Body of pancreas (tissue), 4 donors: ENCODE results near the gene MPP3. TPM values are rescaled to one million over a fixed set of nuclear protein-coding genes. Genes with fewer than 3 reads are reported as not detected.
"Not testable (repeated sequence)": the region's sequence is repeated elsewhere in the genome, so short reads cannot be mapped to it uniquely, and the experiment has no call there.

Experiments
- ATAC-seq: fragments of 150-250 bp; one replicate; pipeline ENCODE4 v1.9.1; 2016
- DNase-seq, 4 donors: peaks; one replicate each; pipeline ENCODE4 v3.0.0-alpha.2; 2019
- H3K27ac ChIP-seq, 4 donors: fragments of 200-600 bp; sonication (generic); 1 replicate in 3 of 4; 2 replicates in 1 of 4; pipeline versions ENCODE4 v1.5.1 to v1.6.1; 2016 to 2019; ENCODE audit warnings: mild to moderate bottlenecking in 1 of 4, mixed read lengths in 1 of 4, moderate library complexity in 1 of 4
- H3K27me3 ChIP-seq, 2 donors: fragments of 200-600 bp; sonication (generic); one replicate each; pipeline ENCODE4 v1.6.0; 2016; ENCODE audit warnings: mild to moderate bottlenecking in 1 of 2
- H3K36me3 ChIP-seq, 2 donors: fragments of 200-600 bp; sonication (generic); replicated peaks in 1 of 2; 2 replicates each; pipeline ENCODE4 v1.5.1; 2016; ENCODE audit warnings: low read depth in 2 of 2; ENCODE audit not compliant: insufficient read depth in 1 of 2
- H3K4me1 ChIP-seq: fragments of 200-600 bp; sonication (generic); one replicate; pipeline ENCODE4 v1.6.0; 2016
- H3K4me3 ChIP-seq, 2 donors: fragments of 200-600 bp; sonication (generic); 1 replicate in 1 of 2; 2 replicates in 1 of 2; pipeline ENCODE4 v1.5.1; 2016 to 2019
- H3K9me3 ChIP-seq, 3 donors: fragments of 200-600 bp; sonication (generic); 1 replicate in 2 of 3; 2 replicates in 1 of 3; pipeline ENCODE4 v1.5.1; 2016
- POLR2A ChIP-seq, 3 donors: fragments of 450-650 bp; IDR thresholded peaks; one replicate each; pipeline ENCODE4 v1.6.1; 2016; ENCODE audit warnings: antibody characterized with exemption in 3 of 3, mild to moderate bottlenecking in 2 of 3
- WGBS, 2 donors: methylation state at CpG; one replicate each; pipeline ENCODE4 v1.1.5; 2017; 5-methylcytosine and 5-hydroxymethylcytosine counted together
- intact Hi-C: fragments of 100-400 bp; cut with DNase I; formaldehyde crosslinking; loops from one replicate; pipeline ENCODE4 v1.15.1; 2023
- total RNA-seq, 2 donors: library from RNA; depleted of rRNA; stranded (reverse); fragments of >200 nt; gene quantifications; one replicate each; pipeline ENCODE4 v1.1.0, GENCODE V29; 2016
- TF ChIP-seq, protein P1 (sequence below), 7 experiments: fragments of 450-650 bp in 4 of 7; fragments of 200-600 bp in 3 of 7; sonication (generic) in 3 of 7; IDR thresholded peaks; one replicate each; pipeline ENCODE4 v1.5.1; 2016 to 2019; ENCODE audit warnings: antibody characterized with exemption in 7 of 7

Gene MPP3
- total RNA-seq, 2 donors from 2014 or later, result 20.2 to 22.4 TPM

DNA sequence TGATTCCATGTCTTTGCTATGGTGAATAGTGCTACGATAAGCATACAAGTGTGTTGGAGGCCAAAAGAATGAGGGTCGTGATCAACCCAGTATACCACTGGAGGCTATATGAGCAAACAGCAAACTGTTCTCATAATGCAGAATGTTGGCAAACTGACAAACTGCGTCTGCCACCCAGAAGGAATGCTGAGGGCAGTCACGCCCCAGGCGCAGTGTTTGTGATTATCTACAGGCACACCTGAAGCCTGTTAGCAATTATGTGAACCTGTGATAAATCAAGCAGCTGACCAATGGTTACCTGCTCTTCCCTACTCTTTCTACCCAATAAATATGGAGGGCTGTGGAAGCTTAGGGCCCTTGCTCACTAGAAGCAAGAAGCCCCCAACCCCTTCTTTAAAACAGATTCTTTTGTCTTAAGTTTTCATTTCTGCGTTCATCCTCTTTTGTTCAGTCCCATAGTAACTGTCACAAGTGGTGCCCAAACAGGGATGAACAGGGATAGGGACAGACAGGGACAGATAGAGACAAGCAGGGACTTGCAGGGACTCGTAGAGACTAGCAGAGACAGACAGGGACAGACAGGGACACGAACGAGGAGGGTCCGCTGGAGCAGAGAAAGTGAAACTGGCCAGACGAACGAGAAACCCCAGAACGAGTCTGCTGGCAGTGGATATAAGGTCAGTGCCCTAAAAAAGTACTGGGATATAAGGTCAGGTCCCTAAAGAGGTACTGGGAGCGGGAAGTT lies 39.2 kb upstream of the MPP3 start:
- peak in 2 of 4 donors; percentile 55 to 57 for DNase-seq
- Histone ChIP-seq H3K27ac (peak overlapping the region in 2 of 4 donors; percentile 15 to 27), H3K4me1 (no peaks in the 10 kb centered on the region), H3K9me3 (no peaks in the 10 kb centered on the region), H3K4me3 (no peak overlapping the region), H3K27me3 (no peaks in the 10 kb centered on the region), H3K36me3 (no peaks in the 10 kb centered on the region)
- TF ChIP-seq, protein P1, sequence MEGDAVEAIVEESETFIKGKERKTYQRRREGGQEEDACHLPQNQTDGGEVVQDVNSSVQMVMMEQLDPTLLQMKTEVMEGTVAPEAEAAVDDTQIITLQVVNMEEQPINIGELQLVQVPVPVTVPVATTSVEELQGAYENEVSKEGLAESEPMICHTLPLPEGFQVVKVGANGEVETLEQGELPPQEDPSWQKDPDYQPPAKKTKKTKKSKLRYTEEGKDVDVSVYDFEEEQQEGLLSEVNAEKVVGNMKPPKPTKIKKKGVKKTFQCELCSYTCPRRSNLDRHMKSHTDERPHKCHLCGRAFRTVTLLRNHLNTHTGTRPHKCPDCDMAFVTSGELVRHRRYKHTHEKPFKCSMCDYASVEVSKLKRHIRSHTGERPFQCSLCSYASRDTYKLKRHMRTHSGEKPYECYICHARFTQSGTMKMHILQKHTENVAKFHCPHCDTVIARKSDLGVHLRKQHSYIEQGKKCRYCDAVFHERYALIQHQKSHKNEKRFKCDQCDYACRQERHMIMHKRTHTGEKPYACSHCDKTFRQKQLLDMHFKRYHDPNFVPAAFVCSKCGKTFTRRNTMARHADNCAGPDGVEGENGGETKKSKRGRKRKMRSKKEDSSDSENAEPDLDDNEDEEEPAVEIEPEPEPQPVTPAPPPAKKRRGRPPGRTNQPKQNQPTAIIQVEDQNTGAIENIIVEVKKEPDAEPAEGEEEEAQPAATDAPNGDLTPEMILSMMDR (IDR thresholded peaks at IDR 0.05), result no peak
- TF ChIP-seq POLR2A (IDR thresholded peaks at IDR 0.05), result no peak
- ATAC-seq, result no peak
- intact Hi-C loops, result no loop called here
- 49 to 56% methylated on average over 14 of the region's 14 CpGs for WGBS, 2 donors

DNA sequence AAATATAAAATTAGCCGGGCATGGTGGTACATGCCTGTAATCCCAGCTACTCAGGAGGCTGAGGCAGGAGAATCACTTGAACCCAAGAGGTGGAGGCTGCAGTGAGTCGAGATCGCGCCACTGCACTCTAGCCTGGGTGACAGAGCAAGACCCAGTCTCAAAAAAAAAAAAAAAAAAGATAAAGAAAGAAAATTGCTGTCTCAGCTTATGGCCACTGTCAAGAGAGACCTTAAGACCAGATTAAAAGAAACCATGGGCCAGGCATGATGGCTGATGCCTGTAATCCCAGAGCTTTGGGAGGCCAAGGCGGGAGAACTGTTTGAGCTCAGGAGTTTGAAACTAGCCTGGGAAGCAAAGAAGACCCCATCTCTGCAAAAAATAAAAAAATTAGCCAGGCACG lies 36.1 kb upstream of the MPP3 start:
- H3K27ac ChIP-seq, H3K27me3 ChIP-seq, H3K4me1 ChIP-seq, H3K4me3 ChIP-seq, intact Hi-C loops, H3K36me3 ChIP-seq, ATAC-seq, H3K9me3 ChIP-seq, DNase-seq: not testable (repeated sequence)
- 74 to 75% methylated on average over 6 of the region's 6 CpGs for WGBS, 2 donors

DNA sequence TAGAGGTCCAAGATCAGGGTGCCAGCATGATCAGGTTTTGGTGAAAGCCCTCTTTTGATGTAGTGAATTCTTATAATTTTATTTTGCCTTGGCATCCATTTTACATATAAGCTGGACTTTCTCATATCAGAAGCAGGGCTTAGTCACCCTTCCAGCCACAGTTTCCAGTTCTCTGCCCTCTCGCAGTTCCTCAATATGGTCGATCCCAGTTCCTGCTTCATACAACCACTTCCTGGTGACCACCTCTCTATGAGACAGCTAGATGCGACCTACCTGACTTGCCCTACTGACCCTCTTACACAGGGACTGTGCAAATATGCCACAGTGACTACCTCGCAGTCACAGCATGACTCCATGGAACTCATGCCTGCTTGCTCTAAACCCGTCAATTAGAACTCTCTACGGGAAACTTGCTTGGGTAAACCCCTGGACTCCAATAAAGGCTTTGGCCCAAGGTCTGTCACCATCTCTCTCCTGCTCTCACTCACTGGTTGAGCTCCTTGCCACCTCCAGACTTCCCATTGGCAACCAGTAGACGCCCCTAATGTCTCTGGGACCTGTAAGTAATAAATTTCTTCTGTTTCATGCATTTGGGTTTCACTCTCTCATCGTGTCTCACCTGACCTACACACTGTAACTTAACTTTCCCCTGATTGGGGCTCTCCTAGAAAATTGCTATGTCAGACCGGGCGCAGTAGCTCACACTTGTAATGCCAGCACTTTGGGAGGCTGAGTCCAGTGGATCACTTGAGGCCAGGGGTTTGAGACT lies 35.5 kb upstream of the MPP3 start:
- intact Hi-C loops, result no loop called here
- no peak for TF ChIP-seq POLR2A (IDR thresholded peaks at IDR 0.05)
- TF ChIP-seq, protein P1 (IDR thresholded peaks at IDR 0.05), result no peak
- no peaks in the 10 kb centered on the region for H3K4me1 ChIP-seq
- H3K36me3 ChIP-seq, result no peaks in the 10 kb centered on the region
- H3K27ac ChIP-seq, result no peak overlapping the region
- no peaks in the 10 kb centered on the region for H3K9me3 ChIP-seq
- no peak overlapping the region for H3K4me3 ChIP-seq
- DNase-seq (no peak), ATAC-seq (no peak)
- no peaks in the 10 kb centered on the region for H3K27me3 ChIP-seq
- 84 to 93% methylated on average over 10 of the region's 10 CpGs for WGBS, 2 donors

DNA sequence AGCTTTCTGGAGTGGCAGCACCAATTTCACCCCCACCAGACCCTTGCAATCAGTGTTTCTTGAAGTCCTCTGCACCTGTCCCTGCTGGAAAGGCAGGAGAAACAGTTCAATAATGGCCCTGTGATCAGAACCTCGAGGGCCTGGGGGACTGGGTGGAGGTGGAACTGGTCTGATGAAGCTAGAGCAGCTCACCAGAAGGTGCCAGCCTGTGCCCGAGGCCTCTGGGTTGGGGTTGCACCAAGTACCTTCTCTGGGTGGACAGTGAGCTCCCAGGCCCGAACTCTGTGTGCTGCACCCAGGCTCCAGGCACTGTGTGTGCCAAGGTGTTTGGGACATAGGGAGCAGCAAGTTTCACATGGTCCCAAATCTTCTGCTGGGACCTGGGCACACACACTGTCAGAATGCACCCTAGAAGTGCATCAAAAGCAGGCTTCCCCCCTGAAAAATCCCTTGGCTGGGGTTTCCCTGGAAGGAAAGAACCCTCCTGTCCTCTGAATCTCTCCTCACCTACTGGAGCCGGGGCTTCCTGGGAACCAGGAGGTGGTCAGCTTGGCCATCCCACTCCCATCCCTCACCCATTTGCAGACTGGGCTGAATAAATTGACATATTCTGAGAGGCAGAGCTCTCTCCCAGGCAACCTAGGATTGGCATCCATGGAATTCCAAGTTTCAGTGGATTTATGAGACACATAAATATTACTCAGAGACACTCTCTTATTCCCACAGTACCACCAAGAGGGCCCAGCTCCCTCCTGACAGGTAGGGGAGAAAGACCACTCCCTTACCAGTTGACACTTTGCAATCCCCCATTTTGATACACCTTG lies 31.4 kb upstream of the MPP3 start:
- WGBS, 2 donors, result 48 to 67% methylated on average over 2 to 4 of the region's 4 CpGs
- Histone ChIP-seq H3K4me3 (no peak overlapping the region), H3K27ac (no peak overlapping the region), H3K9me3 (no peaks in the 10 kb centered on the region), H3K27me3 (no peaks in the 10 kb centered on the region), H3K36me3 (no peaks in the 10 kb centered on the region), H3K4me1 (no peaks in the 10 kb centered on the region)
- ATAC-seq, result no peak
- DNase-seq, result no peak
- TF ChIP-seq, protein P1 (IDR thresholded peaks at IDR 0.05), result no peak
- intact Hi-C loops, result no loop called here

DNA sequence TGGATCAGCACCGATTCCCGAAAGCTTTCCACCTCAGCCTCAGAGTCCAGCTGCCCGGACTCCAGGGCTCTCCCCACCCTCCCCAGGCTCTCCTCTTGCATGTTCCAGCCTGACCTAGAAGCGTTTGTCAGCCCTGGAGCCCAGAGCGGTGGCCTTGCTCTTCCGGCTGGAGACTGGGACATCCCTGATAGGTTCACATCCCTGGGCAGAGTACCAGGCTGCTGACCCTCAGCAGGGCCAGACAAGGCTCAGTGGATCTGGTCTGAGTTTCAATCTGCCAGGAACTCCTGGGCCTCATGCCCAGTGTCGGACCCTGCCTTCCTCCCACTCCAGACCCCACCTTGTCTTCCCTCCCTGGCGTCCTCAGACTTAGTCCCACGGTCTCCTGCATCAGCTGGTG lies 29.0 kb upstream of the MPP3 start:
- Histone ChIP-seq H3K36me3 (no peaks in the 10 kb centered on the region), H3K27me3 (no peaks in the 10 kb centered on the region), H3K4me3 (no peak overlapping the region), H3K27ac (no peak overlapping the region), H3K9me3 (no peaks in the 10 kb centered on the region), H3K4me1 (no peaks in the 10 kb centered on the region)
- TF ChIP-seq, protein P1 (IDR thresholded peaks at IDR 0.05), result no peak
- WGBS, 2 donors, result 82 to 83% methylated on average over 4 to 9 of the region's 9 CpGs
- intact Hi-C loops, result no loop called here
- ATAC-seq (no peak), DNase-seq (no peak)
